ENCODE results near the gene MAEL.

MAEL gene

DNA sequence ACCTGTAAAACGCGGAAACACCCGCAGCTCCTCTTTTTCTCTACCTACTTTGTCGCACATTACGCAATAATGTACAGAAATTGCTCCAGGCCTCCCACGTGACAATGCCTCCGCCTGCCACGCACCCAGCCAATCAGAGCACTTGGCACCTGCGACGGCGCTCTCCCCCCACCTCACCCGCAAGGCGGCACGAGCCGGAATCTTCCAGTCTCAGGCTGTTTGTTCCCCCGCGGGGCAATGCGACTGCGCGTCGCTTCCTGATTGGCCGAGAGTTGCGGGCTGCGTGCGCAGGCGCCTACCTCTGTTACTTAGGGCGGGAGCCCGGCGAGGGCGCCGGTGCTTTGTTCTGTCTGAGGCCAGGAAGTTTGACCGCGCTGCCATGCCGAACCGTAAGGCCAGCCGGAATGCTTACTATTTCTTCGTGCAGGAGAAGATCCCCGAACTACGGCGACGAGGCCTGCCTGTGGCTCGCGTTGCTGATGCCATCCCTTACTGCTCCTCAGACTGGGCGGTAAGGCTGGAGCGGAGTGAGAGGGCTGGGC, at the start of gene MAEL:
Gene MAEL (plus strand): TSS at position 307 of the 542 bp plus-strand sequence. CDS start 73 bp downstream, at position 380.
- Histone ChIP-seq H3K27me3 (ENCODE audit: control insufficient read depth, insufficient read depth, low read length) (no peaks in the 10 kb centered on the region), H3K27ac (ENCODE audit: low read depth, low read length) (no peak within 1 kb of the TSS), H3K9ac (ENCODE audit: low read length) (no peak within 1 kb of the TSS), H3K36me3 (ENCODE audit: control insufficient read depth, insufficient read depth, low read length) (no peaks in the 10 kb centered on the region), H3K4me1 (ENCODE audit: control insufficient read depth, insufficient read depth, low read length) (no peaks in the 10 kb centered on the region), H3K4me3 (ENCODE audit: low read length) (no peak within 1 kb of the TSS)

DNA sequence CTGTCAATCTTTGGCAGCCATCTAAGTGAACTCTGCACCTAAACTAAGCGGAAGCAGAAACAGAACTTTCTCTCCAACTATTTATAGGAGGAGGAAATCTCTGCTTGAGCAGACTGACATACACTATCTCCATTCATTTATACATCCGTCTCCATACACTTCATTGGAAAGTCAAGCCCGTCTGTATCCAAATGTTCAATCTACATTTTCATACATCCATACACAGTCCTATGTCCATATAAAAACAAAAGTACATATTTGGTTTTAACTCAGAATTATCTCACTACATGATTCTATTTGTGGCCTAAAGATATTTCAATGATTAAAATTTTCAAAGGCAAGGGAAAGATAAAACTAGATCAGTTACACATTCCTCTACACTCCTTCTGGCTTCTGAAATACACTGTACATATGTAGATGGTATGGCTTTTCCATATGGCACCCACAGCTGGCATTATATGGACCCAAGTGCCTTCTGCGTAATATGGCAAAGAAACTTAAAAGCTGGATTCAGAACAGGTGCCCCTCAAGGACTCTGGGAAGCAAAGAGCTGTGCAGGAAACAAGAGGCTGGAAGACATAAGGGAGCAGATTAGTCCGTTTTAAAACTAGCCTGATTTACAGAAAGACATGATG, 49.2 kb upstream of the MAEL start:
- Histone ChIP-seq H3K4me1 (ENCODE audit: control insufficient read depth, insufficient read depth, low read length) (no peaks in the 10 kb centered on the region), H3K9ac (ENCODE audit: low read length) (no peak overlapping the region), H3K4me3 (ENCODE audit: low read length) (no peak overlapping the region), H3K27me3 (ENCODE audit: control insufficient read depth, insufficient read depth, low read length) (no peaks in the 10 kb centered on the region), H3K27ac (ENCODE audit: low read depth, low read length) (no peak overlapping the region), H3K36me3 (ENCODE audit: control insufficient read depth, insufficient read depth, low read length) (no peaks in the 10 kb centered on the region)

DNA sequence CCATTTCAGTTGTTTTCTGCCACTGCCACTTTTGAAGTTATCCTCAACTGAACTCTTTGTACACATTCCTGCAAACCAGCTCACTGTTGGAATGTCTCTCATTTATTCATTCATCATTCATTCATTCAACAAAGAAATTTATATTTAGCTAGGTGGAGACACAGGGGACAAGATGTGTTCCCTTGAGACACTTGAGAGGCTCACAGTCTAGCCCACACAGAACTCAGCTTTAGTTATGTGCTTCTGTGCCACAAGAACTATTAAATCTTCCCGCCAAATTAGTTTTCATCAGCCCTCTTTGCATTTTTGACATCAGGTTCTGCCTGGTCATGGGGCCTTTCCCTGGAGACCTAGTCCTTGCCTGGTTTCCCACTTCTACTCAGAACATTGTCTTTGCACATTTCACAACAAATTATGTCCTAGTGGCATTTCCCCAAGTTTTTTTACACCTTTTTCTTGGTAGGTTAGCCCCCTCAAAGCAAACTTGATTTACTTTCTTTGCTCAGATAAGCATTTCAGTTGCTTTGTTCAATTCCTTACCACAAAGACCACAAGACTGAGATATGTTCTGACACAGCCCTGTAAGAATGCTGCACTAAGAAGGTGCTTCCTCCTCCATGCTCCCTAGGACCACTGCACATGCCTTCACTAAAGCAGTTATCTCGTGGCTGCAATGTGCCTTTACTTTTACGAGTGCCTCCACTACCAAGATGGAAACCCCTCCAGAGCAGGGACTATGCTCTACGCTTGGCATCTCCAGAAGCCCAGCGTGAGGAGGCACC, 44.7 kb upstream of the MAEL start:
- H3K4me1 ChIP-seq (ENCODE audit: control insufficient read depth, insufficient read depth, low read length): no peaks in the 10 kb centered on the region
- H3K4me3 ChIP-seq (ENCODE audit: low read length): no peak overlapping the region
- H3K27ac ChIP-seq (ENCODE audit: low read depth, low read length): no peak overlapping the region
- H3K36me3 ChIP-seq (ENCODE audit: control insufficient read depth, insufficient read depth, low read length): no peaks in the 10 kb centered on the region
- no peak overlapping the region for H3K9ac ChIP-seq (ENCODE audit: low read length)
- H3K27me3 ChIP-seq (ENCODE audit: control insufficient read depth, insufficient read depth, low read length): no peaks in the 10 kb centered on the region

DNA sequence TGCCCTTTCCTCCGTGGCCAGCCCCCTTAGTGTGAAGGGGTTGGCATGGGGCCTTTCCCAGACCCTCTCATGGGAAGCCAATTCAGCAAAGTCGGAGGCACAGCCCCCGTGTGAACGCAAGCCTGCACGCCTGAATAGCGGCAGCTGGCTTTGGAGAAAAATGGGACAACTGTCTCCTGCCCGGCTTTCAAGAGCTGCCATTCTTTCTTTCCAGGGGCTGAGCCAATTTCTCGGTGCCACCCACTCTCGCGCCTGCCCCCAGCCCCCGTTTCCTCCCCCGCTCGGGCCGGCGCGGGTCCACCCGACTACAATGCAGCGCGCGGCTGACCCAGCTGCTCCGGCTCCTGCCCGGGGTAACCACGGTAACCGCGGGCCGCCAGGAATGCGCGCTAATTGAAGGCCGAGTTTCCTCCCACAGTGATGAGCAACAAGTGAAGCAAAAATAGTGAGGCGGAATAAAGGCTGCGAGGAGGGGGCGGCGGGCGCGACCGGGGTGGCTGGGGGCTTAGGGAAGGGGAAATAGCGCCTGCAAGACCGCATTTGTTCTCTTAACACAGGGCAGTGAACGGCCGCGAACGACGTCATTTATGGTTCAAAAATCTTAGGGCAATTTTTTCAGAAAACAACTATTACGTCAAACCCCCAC, 41.6 kb upstream of the MAEL start:
- H3K9ac ChIP-seq (ENCODE audit: low read length): no peak overlapping the region
- H3K36me3 ChIP-seq (ENCODE audit: control insufficient read depth, insufficient read depth, low read length): no peaks in the 10 kb centered on the region
- peak overlapping the region; percentile 31 for H3K4me3 ChIP-seq (ENCODE audit: low read length)
- peaks cover 5% of the 10 kb centered on the region for H3K4me1 ChIP-seq (ENCODE audit: control insufficient read depth, insufficient read depth, low read length)
- H3K27me3 ChIP-seq (ENCODE audit: control insufficient read depth, insufficient read depth, low read length): no peaks in the 10 kb centered on the region
- H3K27ac ChIP-seq (ENCODE audit: low read depth, low read length): no peak overlapping the region

DNA sequence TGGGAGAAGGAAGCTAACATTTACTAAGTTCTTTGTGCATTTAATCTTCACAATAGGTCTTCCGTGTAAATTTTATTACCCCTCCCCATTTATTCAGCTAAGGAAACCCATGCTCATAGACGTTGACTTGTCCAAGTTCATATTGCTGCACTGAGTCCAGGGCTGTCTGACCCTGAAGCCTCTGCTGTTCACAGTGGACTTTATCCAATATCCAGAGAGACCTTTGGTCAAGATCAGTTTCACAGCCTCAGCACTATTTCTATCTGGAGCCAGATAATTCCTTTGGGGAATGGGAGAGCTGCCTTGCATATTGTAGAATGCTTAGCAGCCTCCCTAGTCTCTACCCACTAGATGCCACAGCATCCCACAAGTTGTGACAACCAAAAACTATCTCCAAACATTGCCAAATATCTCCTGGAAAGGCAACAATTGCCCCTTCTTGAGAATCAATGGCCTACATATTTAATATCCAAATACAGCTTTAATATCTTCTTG, 40.2 kb upstream of the MAEL start:
- no peaks in the 10 kb centered on the region for H3K27me3 ChIP-seq (ENCODE audit: control insufficient read depth, insufficient read depth, low read length)
- no peaks in the 10 kb centered on the region for H3K36me3 ChIP-seq (ENCODE audit: control insufficient read depth, insufficient read depth, low read length)
- peaks cover 8% of the 10 kb centered on the region for H3K4me1 ChIP-seq (ENCODE audit: control insufficient read depth, insufficient read depth, low read length)
- no peak overlapping the region for H3K4me3 ChIP-seq (ENCODE audit: low read length)
- H3K27ac ChIP-seq (ENCODE audit: low read depth, low read length): no peak overlapping the region
- no peak overlapping the region for H3K9ac ChIP-seq (ENCODE audit: low read length)

DNA sequence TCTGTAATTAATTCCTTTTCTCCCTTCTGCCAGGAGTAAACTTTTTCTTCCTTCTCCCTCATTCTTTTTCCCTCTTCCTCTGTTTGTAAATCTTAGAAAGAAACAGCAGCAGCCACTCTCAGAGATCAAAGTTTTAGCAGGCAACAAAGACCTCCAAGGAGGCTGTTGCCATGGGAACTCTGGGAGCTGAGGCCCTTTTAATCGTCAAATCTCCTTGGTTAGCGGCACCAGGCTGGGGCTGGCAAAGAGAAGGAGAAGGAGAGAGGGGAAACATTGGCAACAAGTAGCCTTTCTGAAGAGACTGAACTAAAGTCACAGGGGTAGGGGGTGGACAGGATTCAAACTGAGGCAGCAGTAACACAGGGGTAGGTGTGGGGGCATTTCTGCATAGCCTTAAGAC, 38.9 kb upstream of the MAEL start:
- Histone ChIP-seq H3K4me3 (ENCODE audit: low read length) (no peak overlapping the region), H3K4me1 (ENCODE audit: control insufficient read depth, insufficient read depth, low read length) (peaks cover 8% of the 10 kb centered on the region), H3K9ac (ENCODE audit: low read length) (no peak overlapping the region), H3K27me3 (ENCODE audit: control insufficient read depth, insufficient read depth, low read length) (no peaks in the 10 kb centered on the region), H3K27ac (ENCODE audit: low read depth, low read length) (no peak overlapping the region), H3K36me3 (ENCODE audit: control insufficient read depth, insufficient read depth, low read length) (no peaks in the 10 kb centered on the region)

DNA sequence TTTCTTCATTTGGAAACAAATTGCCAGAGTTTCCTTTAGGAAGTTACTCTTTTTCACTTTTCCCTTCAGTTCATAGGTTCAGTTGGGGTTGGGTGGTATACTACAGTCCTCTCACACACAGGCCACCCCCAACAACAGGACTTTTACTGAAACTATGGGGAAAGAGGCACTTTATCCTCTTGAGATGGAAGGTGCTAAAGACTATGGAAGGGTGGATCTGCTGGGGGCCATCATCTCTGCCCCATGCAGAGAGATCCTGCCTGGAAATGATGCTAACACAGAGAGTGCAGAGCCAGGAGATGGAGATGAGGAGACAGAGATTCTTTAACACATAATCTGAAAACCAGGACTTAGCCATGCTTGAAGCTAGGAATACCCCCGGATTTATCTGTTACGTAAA, 38.0 kb upstream of the MAEL start:
- H3K9ac ChIP-seq (ENCODE audit: low read length): no peak overlapping the region
- H3K4me1 ChIP-seq (ENCODE audit: control insufficient read depth, insufficient read depth, low read length): peaks cover 8% of the 10 kb centered on the region
- no peak overlapping the region for H3K4me3 ChIP-seq (ENCODE audit: low read length)
- H3K27me3 ChIP-seq (ENCODE audit: control insufficient read depth, insufficient read depth, low read length): no peaks in the 10 kb centered on the region
- H3K36me3 ChIP-seq (ENCODE audit: control insufficient read depth, insufficient read depth, low read length): no peaks in the 10 kb centered on the region
- H3K27ac ChIP-seq (ENCODE audit: low read depth, low read length): peak overlapping the region; percentile 34

DNA sequence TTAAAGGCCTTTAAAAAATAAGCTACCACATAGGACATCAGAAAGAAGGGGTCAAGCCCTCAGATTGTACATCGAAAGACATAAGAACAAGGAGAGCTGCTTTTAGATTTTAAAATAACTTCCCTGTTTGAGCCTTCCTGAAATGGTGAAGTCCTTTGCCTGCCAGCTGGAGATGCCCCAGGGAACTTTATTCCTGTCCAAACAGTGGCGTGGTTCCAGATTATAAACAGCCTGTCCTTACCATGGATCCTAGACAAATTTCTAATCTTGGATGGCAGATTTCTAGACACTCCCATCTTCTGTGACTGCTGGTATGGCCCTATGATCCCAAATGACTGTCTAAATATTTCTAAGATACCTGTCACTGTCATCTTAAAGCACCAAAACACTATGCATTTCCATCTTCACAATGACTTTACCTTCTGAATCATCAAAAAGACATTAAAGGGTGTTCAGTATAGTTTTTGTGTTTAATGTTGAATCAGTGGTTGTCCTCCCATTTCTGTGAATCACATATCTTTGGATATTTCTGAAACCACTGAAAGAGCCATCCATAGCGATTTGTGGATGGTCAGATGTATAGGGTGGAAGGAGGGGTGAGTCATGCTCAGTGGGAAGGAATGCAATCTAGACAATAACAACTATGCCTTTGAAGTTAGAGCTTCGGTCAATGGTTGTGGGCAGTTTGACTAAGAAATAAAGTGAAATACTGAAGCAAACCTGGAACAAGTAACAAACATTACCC, 36.9 kb upstream of the MAEL start:
- Histone ChIP-seq H3K4me3 (ENCODE audit: low read length) (no peak overlapping the region), H3K36me3 (ENCODE audit: control insufficient read depth, insufficient read depth, low read length) (no peaks in the 10 kb centered on the region), H3K27me3 (ENCODE audit: control insufficient read depth, insufficient read depth, low read length) (no peaks in the 10 kb centered on the region), H3K27ac (ENCODE audit: low read depth, low read length) (peak overlapping the region; percentile 43), H3K9ac (ENCODE audit: low read length) (no peak overlapping the region), H3K4me1 (ENCODE audit: control insufficient read depth, insufficient read depth, low read length) (peaks cover 8% of the 10 kb centered on the region)

DNA sequence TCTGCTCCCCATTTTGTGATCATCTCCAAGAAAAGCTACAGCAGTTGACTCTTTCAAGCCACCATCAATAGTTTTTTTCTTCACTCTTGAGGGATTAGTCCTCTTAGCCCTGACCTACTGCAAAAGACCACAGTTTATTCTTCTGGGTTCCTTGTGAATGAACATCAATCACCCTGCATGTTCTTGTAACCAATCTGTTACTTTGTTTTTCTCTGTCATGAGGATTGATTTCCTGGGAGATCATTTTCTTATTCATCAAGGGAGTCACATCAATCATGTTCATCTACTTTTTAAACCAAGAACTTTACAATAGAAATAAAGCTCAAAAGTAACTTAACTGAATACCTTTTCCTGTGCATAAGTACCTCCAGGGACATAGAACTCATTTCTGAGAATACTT, 35.6 kb upstream of the MAEL start:
- no peak overlapping the region for H3K27ac ChIP-seq (ENCODE audit: low read depth, low read length)
- no peaks in the 10 kb centered on the region for H3K27me3 ChIP-seq (ENCODE audit: control insufficient read depth, insufficient read depth, low read length)

DNA sequence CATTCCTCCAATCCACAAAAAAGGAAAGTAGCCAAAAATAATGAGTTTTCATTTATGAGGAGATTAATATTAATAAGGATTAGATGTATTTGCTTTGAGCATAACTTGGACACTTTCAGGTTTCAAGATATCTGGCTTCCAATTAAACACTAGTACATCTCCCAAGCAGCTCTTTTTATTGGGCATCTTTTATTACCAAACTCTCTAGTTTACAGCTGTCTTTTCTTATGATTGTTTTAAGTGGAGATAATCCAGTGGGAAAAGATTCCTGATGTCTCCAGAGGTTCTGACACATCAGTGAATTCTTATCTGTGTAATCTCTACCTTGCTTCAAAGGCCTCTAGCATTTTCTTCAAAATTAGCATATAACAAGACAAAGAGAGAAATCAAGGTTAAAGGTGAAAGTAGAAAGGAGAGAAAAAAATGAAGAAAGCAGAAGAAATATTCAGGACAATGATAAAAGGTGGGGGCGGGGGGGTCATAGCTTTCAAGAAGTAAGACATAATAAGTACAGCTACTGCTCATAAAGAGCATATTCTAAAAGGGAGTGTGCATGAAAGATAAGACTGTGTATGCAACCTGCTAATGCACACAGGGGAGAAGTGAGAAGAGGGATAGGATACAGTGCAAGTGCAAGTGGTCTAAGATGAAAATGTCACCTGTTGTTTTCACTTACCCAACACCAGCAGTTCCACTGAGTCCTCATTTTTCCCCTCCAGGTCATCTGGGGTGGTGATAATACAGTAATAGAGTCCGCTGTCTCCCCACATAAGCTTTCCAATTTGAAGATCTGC, 32.8 kb upstream of the MAEL start:
- Histone ChIP-seq H3K9ac (ENCODE audit: low read length) (no peak overlapping the region), H3K27me3 (ENCODE audit: control insufficient read depth, insufficient read depth, low read length) (no peaks in the 10 kb centered on the region), H3K4me1 (ENCODE audit: control insufficient read depth, insufficient read depth, low read length) (peaks cover 8% of the 10 kb centered on the region), H3K4me3 (ENCODE audit: low read length) (no peak overlapping the region), H3K27ac (ENCODE audit: low read depth, low read length) (no peak overlapping the region), H3K36me3 (ENCODE audit: control insufficient read depth, insufficient read depth, low read length) (no peaks in the 10 kb centered on the region)

More for the DNA sequence above, 35.6 kb upstream of the MAEL start:
- no peak overlapping the region for H3K4me3 ChIP-seq (ENCODE audit: low read length)
- H3K4me1 ChIP-seq (ENCODE audit: control insufficient read depth, insufficient read depth, low read length): peaks cover 8% of the 10 kb centered on the region
- no peak overlapping the region for H3K9ac ChIP-seq (ENCODE audit: low read length)
- H3K36me3 ChIP-seq (ENCODE audit: control insufficient read depth, insufficient read depth, low read length): no peaks in the 10 kb centered on the region

DNA sequence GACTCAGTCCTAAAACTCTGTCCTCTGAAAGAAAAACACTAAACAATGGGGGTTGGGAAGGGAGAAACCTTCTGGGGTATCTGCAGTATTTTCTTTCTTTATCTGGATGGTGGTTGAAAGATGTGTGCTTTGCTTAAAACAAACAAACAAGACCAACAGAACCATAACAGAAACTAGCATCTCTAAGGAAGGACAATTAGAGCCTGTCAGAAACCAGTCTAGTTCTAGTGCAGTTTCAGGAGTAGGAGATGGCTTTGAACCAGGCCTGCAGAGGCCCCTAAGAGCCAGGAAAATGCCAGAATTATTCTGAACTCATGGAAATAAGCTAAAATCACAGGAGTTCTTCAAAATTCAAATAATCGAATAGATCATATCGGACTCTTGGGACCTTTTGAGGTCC, 32.2 kb upstream of the MAEL start:
- no peak overlapping the region for H3K4me3 ChIP-seq (ENCODE audit: low read length)
- no peaks in the 10 kb centered on the region for H3K36me3 ChIP-seq (ENCODE audit: control insufficient read depth, insufficient read depth, low read length)
- no peak overlapping the region for H3K27ac ChIP-seq (ENCODE audit: low read depth, low read length)
- H3K27me3 ChIP-seq (ENCODE audit: control insufficient read depth, insufficient read depth, low read length): no peaks in the 10 kb centered on the region
- H3K4me1 ChIP-seq (ENCODE audit: control insufficient read depth, insufficient read depth, low read length): peaks cover 8% of the 10 kb centered on the region
- no peak overlapping the region for H3K9ac ChIP-seq (ENCODE audit: low read length)
